HS-5 (cell line): ENCODE results near the gene LATS2.
"Not testable (repeated sequence)": the region's sequence is repeated elsewhere in the genome, so short reads cannot be mapped to it uniquely, and the experiment has no call there.

Experiments used
- DNase-seq: peaks from one replicate; pipeline ENCODE4 v3.0.0-alpha.2; 2012; ENCODE audit warnings: low read depth

LATS2 gene

GRCh38 chr13:21075379-21076249, 14.2 kb upstream of the LATS2 start:
- no peak for DNase-seq

GRCh38 chr13:21075011-21075378, 13.6 kb upstream of the LATS2 start:
- DNase-seq, result no peak

- DNase-seq, result no peak
Measured at GRCh38 chr13:21074546-21074945, 13.2 kb upstream of the LATS2 start.

- no peak for DNase-seq
Measured at GRCh38 chr13:21071924-21072323, 10.5 kb upstream of the LATS2 start.

GRCh38 chr13:21071015-21071414, 9.6 kb upstream of the LATS2 start:
- no peak for DNase-seq

- DNase-seq, result peak; percentile 89
Measured at GRCh38 chr13:21069561-21070004, 8.2 kb upstream of the LATS2 start.

- no peak for DNase-seq
Measured at GRCh38 chr13:21067848-21068247, 6.5 kb upstream of the LATS2 start.

GRCh38 chr13:21066946-21067345, 5.6 kb upstream of the LATS2 start:
- DNase-seq, result no peak

GRCh38 chr13:21065686-21066085, 4.3 kb upstream of the LATS2 start:
- no peak for DNase-seq

- DNase-seq, result no peak
Measured at GRCh38 chr13:21063031-21063430, 1.6 kb upstream of the LATS2 start.

- DNase-seq, result no peak
Measured at GRCh38 chr13:21060338-21061028, 903 bp downstream of the LATS2 start.

GRCh38 chr13:21059641-21060337, 1.6 kb downstream of the LATS2 start:
- no peak for DNase-seq

GRCh38 chr13:21058361-21058760, 3.0 kb downstream of the LATS2 start:
- DNase-seq, result no peak

GRCh38 chr13:21055511-21056045, 5.8 kb downstream of the LATS2 start:
- DNase-seq, result no peak

GRCh38 chr13:21055016-21055415, 6.4 kb downstream of the LATS2 start:
- no peak for DNase-seq

- no peak for DNase-seq
Measured at GRCh38 chr13:21054313-21054712, 7.1 kb downstream of the LATS2 start.

GRCh38 chr13:21053231-21053630, 8.2 kb downstream of the LATS2 start:
- no peak for DNase-seq

- no peak for DNase-seq
Measured at GRCh38 chr13:21051675-21052074, 9.7 kb downstream of the LATS2 start.

- DNase-seq, result no peak
Measured at GRCh38 chr13:21050288-21051197, 10.8 kb downstream of the LATS2 start.

GRCh38 chr13:21049731-21050130, 11.7 kb downstream of the LATS2 start:
- not testable (repeated sequence) for DNase-seq

GRCh38 chr13:21048901-21049698, 12.3 kb downstream of the LATS2 start:
- no peak for DNase-seq
